NCI-H446 treated with DMSO at 0.1 percent for 48 hours (cell line): ENCODE data around the gene WDFY3.

Experiments
- DNase-seq: peaks from one replicate; lab custom pipeline; 2025; lab: John Stamatoyannopoulos, UW

WDFY3 gene

GRCh38 chr4:84944947-84945346 lies 21.5 kb downstream of the WDFY3 start:
- no peak for DNase-seq

GRCh38 chr4:84940960-84941359 lies 25.5 kb downstream of the WDFY3 start:
- no peak for DNase-seq

GRCh38 chr4:84939113-84939512 lies 27.4 kb downstream of the WDFY3 start:
- DNase-seq = peak; percentile 75

GRCh38 chr4:84938316-84938715 lies 28.2 kb downstream of the WDFY3 start:
- DNase-seq = no peak

- DNase-seq = no peak
Observed at GRCh38 chr4:84937381-84937977, 29.0 kb downstream of the WDFY3 start.

GRCh38 chr4:84936123-84936522 lies 30.4 kb downstream of the WDFY3 start:
- DNase-seq = no peak

GRCh38 chr4:84932462-84932861 lies 34.0 kb downstream of the WDFY3 start:
- DNase-seq = no peak

- no peak for DNase-seq
Observed at GRCh38 chr4:84931961-84932360, 34.5 kb downstream of the WDFY3 start.

GRCh38 chr4:84931274-84931673 lies 35.2 kb downstream of the WDFY3 start:
- no peak for DNase-seq

GRCh38 chr4:84928089-84928488 lies 38.4 kb downstream of the WDFY3 start:
- no peak for DNase-seq

GRCh38 chr4:84927428-84927827 lies 39.1 kb downstream of the WDFY3 start:
- DNase-seq = no peak

GRCh38 chr4:84925558-84925957 lies 40.9 kb downstream of the WDFY3 start:
- DNase-seq = no peak

GRCh38 chr4:84924434-84924833 lies 42.1 kb downstream of the WDFY3 start:
- DNase-seq = no peak

GRCh38 chr4:84920617-84921016 lies 45.9 kb downstream of the WDFY3 start:
- DNase-seq = no peak

- no peak for DNase-seq
Observed at GRCh38 chr4:84917869-84918600, 48.5 kb downstream of the WDFY3 start.

GRCh38 chr4:84917086-84917821 lies 49.2 kb downstream of the WDFY3 start:
- peak; percentile 34 for DNase-seq

- no peak for DNase-seq
Observed at GRCh38 chr4:84916227-84916626, 50.3 kb downstream of the WDFY3 start.

GRCh38 chr4:84915396-84915780 lies 51.1 kb downstream of the WDFY3 start:
- no peak for DNase-seq

GRCh38 chr4:84914686-84915395 lies 51.6 kb downstream of the WDFY3 start:
- no peak for DNase-seq

GRCh38 chr4:84913176-84913575 lies 53.3 kb downstream of the WDFY3 start:
- DNase-seq = no peak

GRCh38 chr4:84912741-84913140 lies 53.7 kb downstream of the WDFY3 start:
- DNase-seq = no peak

- DNase-seq = no peak
Observed at GRCh38 chr4:84908876-84909275, 57.6 kb downstream of the WDFY3 start.

GRCh38 chr4:84907145-84907544 lies 59.3 kb downstream of the WDFY3 start:
- no peak for DNase-seq
